Epithelial cell of esophagus (primary cell): ENCODE results near the gene YIPF5.

Source experiments
- DNase-seq: peaks from one replicate; pipeline ENCODE4 v3.0.0; 2010; ENCODE audit warnings: low read depth
- H3K4me3 ChIP-seq: 2 replicates; pipeline ENCODE4 v1.5.1; 2011; ENCODE audit warnings: mild to moderate bottlenecking, low read length, control low read depth
- TF ChIP-seq, protein P1 (sequence below): IDR thresholded peaks from 2 replicates; pipeline ENCODE4 v1.5.1; 2011; ENCODE audit warnings: low read depth, mild to moderate bottlenecking, low read length, control low read depth, inconsistent platforms; ENCODE audit not compliant: insufficient read depth; ENCODE audit errors: missing control alignments

YIPF5 gene

DNA sequence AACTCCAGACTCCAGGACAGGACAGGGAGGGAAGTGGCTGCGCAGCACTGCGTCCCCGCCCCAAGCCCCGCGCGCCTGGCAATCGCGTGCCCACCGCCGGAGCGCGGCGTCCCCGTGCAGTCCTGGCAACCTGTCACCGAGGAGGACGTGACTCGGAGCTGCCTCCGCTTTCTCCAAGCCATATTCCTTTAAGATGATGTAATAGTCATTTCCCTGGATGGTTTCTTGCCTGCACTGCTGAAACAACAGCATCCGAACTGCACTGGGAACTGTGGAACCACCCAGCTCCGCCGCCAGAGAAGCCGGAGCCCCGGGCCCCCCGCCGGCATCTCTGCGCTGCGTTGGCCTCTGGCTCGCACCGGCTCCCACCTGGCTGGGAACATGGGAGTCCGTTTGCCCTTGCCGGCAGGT, 34.7 kb upstream of the YIPF5 start:
- TF ChIP-seq, protein P1, sequence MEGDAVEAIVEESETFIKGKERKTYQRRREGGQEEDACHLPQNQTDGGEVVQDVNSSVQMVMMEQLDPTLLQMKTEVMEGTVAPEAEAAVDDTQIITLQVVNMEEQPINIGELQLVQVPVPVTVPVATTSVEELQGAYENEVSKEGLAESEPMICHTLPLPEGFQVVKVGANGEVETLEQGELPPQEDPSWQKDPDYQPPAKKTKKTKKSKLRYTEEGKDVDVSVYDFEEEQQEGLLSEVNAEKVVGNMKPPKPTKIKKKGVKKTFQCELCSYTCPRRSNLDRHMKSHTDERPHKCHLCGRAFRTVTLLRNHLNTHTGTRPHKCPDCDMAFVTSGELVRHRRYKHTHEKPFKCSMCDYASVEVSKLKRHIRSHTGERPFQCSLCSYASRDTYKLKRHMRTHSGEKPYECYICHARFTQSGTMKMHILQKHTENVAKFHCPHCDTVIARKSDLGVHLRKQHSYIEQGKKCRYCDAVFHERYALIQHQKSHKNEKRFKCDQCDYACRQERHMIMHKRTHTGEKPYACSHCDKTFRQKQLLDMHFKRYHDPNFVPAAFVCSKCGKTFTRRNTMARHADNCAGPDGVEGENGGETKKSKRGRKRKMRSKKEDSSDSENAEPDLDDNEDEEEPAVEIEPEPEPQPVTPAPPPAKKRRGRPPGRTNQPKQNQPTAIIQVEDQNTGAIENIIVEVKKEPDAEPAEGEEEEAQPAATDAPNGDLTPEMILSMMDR = no peak
- DNase-seq = peak; percentile 44
- no peak overlapping the region for H3K4me3 ChIP-seq

DNA sequence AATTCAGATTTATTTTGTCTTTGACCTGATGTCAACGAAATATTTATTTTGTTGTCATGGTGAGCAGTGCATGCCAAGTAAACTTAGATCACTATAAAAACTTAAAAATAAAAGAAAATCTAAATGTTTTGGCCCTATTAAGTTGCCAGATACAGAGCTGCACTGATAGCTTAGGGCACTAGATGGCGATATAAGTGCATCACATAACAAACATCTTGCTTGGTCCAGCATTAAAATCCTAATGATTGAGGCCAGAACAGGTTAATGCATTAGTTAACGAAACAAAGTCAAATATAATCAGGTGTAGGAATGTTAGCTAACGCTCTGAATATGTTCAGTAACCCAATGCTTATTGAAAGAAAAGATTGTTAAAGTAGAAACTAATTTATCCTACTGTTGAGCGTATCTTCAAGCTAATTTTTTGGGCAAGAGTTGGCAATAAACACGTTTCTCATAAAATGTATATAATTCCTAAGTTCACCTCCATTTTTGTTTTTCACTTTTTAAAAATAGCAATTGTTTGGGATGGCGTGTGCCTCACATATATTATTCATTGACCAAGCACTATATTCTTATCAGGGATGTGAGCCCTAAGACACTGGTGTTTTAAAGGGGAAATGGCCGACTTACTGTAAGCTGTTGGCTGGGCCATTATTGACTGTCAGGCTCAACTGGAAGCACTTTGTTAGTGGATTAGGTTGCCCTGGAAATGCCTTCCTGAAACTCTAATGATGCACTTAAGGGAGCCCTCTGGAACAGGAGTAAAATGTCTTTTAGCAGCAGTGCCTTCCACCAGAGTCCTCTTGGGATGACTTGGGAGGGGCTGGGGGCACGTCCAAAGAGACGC, 33.5 kb upstream of the YIPF5 start:
- TF ChIP-seq, protein P1 = peak; percentile 94
- DNase-seq = peak; percentile 79

DNA sequence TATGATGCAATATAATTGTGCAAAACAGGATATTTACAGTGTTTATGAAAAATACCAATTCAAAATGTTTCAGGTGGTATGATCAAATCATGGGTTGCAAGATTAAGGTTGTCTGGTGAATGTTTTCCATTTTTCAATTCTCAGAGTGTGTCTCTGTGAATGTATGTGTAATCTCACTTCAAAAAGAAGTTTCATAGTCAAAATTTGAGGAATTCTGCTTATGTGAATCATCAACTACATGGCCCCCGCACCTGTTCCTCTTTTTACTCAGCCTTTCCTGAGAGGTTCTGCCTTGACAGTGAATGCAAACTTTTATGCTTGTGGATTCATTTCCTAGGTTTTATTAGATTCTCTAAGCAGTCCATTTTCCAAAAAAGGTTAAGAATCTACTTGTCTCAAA, 32.3 kb upstream of the YIPF5 start:
- H3K4me3 ChIP-seq = no peak overlapping the region
- TF ChIP-seq, protein P1 = no peak
- DNase-seq = no peak

More for the DNA sequence above, 33.5 kb upstream of the YIPF5 start:
- H3K4me3 ChIP-seq = no peak overlapping the region

DNA sequence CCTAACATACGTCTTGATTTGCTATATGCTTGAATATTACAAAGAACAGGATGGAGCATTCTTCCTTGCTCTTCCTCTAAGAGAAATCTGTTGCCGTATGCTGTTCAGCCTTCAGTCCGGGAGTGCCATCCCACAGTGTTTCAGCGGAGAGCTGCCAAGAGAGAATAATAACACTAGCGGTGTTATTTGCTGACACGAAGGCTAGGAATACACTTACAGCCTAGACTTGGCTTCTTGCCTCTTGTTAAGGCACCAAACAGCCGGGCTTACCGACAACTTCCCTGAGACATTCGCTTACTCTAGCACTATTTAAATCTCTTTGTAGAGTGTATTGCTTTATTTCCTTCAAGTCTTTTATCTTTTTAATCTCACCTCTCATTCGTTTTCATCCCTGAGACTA, 31.6 kb upstream of the YIPF5 start:
- H3K4me3 ChIP-seq = no peak overlapping the region
- TF ChIP-seq, protein P1 = no peak
- DNase-seq = no peak

DNA sequence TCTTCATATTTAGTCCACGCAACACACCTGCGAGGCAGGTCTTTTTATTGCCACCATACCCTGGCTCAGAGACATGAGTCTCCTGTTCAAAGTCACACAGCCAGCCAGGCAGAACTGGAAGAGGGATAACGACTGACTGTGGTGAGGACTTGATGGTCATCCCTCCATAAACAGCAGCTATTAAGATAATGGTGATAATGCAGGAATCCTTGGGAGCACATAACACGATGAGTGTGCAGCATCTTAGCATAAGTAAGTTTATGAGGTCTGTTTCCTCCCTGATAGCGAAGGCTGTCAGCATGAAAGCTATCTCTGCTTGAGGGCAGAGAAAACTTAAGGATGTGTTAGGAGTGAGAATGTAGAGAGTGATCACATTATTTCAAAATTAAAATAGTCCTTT, 31.1 kb upstream of the YIPF5 start:
- TF ChIP-seq, protein P1 = no peak
- no peak overlapping the region for H3K4me3 ChIP-seq
- no peak for DNase-seq

DNA sequence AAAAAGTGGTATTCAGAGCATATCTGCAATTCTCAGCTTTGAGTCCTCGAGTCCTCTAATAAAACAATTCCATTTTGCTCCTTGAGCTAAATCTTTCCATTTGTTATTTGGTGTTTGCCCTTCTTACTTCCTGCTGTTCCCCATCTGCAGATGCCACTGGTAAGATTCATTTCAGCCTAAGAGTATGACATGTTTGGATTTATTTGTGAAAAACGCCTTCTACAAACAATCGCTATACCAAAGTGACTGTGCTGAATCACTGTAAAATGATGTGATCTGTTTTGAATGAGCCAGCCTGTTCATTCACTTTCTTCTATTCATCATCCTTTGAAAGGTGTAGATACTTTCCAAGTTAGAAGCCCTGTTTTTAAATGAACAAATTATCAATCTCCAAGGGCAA, 27.9 kb upstream of the YIPF5 start:
- no peak overlapping the region for H3K4me3 ChIP-seq
- peak; percentile 76 for DNase-seq
- TF ChIP-seq, protein P1 = no peak

DNA sequence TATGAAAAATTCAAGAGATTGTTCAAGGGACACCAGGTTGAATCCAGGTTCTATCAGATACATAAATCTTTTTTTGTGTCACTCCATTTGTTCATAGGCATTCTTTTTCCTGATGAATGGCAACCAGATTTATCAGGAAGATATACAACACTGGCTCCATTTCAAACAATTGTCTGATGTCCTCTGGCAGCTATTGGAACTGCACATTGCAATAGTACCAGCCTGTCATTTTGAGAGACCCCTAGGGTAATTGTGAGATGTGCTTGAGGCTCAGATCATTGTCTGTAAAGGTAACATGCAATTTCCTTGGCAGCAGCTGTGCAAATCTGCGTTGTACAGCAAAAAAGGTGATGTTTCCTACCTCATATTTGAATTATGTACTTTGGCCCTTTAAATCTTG, 26.2 kb upstream of the YIPF5 start:
- TF ChIP-seq, protein P1 = no peak
- no peak overlapping the region for H3K4me3 ChIP-seq
- DNase-seq = no peak
